ENCODE measurements around the gene LAMTOR1.
A peak's percentile ranks its signal among the peaks of the same experiment; 100 is the strongest.
"Not testable (repeated sequence)": the region's sequence is repeated elsewhere in the genome, so short reads cannot be mapped to it uniquely, and the experiment has no call there.

The LAMTOR1 gene

GRCh38 chr11:72142543-72142942, 39.4 kb upstream of the LAMTOR1 start:
- not testable (repeated sequence) for H3K27ac ChIP-seq (ENCODE audit: low read length, poor library complexity, severe bottlenecking); H4K91ac ChIP-seq (ENCODE audit: low read length); H3K79me1 ChIP-seq (replicated peaks; ENCODE audit: low read length, poor library complexity, severe bottlenecking); H3K18ac ChIP-seq (ENCODE audit: low read depth in 1 of 2, low read length in 2 of 2); H3K4ac ChIP-seq (ENCODE audit: low read depth in 1 of 2, low read length in 2 of 2); H3K4me2 ChIP-seq (ENCODE audit: low read length, poor library complexity, severe bottlenecking); H3K27me3 ChIP-seq (ENCODE audit: control insufficient read depth in 1 of 2, insufficient read depth in 1 of 2, low read length in 2 of 2); H3K36me3 ChIP-seq (ENCODE audit: control insufficient read depth in 1 of 2, insufficient read depth in 2 of 2, low read depth in 1 of 2, low read length in 2 of 2); H2BK15ac ChIP-seq (ENCODE audit: low read depth, poor library complexity, severe bottlenecking); H3K9ac ChIP-seq (ENCODE audit: low read length); DNase-seq; H3K23ac ChIP-seq (ENCODE audit: low read length in 2 of 2); H3K14ac ChIP-seq (ENCODE audit: low read length in 2 of 2); H2BK12ac ChIP-seq (ENCODE audit: low read length in 2 of 2); H2BK5ac ChIP-seq (ENCODE audit: low read depth, low read length, poor library complexity, severe bottlenecking); H3K4me3 ChIP-seq (ENCODE audit: insufficient read depth in 1 of 2, low read depth in 1 of 2, low read length in 2 of 2); H3K4me1 ChIP-seq (ENCODE audit: control insufficient read depth, insufficient read depth, low read depth, low read length); H3K9me3 ChIP-seq (ENCODE audit: control insufficient read depth, low read length); H2AK5ac ChIP-seq (ENCODE audit: low read length, severe bottlenecking); H2AFZ ChIP-seq (ENCODE audit: low read depth, low read length); H4K8ac ChIP-seq (ENCODE audit: low read length); H2BK120ac ChIP-seq (ENCODE audit: low read depth, low read length)
- no CpG with 5 or more reads among the region's 1 CpG for WGBS

GRCh38 chr11:72142086-72142485, 39.0 kb upstream of the LAMTOR1 start:
- not testable (repeated sequence) for H3K9me3 ChIP-seq (ENCODE audit: control insufficient read depth, low read length); H3K4me2 ChIP-seq (ENCODE audit: low read length, poor library complexity, severe bottlenecking); H3K4me3 ChIP-seq (ENCODE audit: insufficient read depth in 1 of 2, low read depth in 1 of 2, low read length in 2 of 2); H2BK120ac ChIP-seq (ENCODE audit: low read depth, low read length); H3K36me3 ChIP-seq (ENCODE audit: control insufficient read depth in 1 of 2, insufficient read depth in 2 of 2, low read depth in 1 of 2, low read length in 2 of 2); DNase-seq; H3K4ac ChIP-seq (ENCODE audit: low read depth in 1 of 2, low read length in 2 of 2); H3K27ac ChIP-seq (ENCODE audit: low read length, poor library complexity, severe bottlenecking); H2BK5ac ChIP-seq (ENCODE audit: low read depth, low read length, poor library complexity, severe bottlenecking); H2BK15ac ChIP-seq (ENCODE audit: low read depth, poor library complexity, severe bottlenecking); H2AFZ ChIP-seq (ENCODE audit: low read depth, low read length); H2AK5ac ChIP-seq (ENCODE audit: low read length, severe bottlenecking); H3K23ac ChIP-seq (ENCODE audit: low read length in 2 of 2); H3K4me1 ChIP-seq (ENCODE audit: control insufficient read depth, insufficient read depth, low read depth, low read length); H4K8ac ChIP-seq (ENCODE audit: low read length); H3K14ac ChIP-seq (ENCODE audit: low read length in 2 of 2); H3K27me3 ChIP-seq (ENCODE audit: control insufficient read depth in 1 of 2, insufficient read depth in 1 of 2, low read length in 2 of 2); H2BK12ac ChIP-seq (ENCODE audit: low read length in 2 of 2); H3K18ac ChIP-seq (ENCODE audit: low read depth in 1 of 2, low read length in 2 of 2); H4K91ac ChIP-seq (ENCODE audit: low read length); H3K79me1 ChIP-seq (replicated peaks; ENCODE audit: low read length, poor library complexity, severe bottlenecking)
- peak overlapping the region; percentile 61 for H3K9ac ChIP-seq (ENCODE audit: low read length)
- no CpG with 5 or more reads among the region's 1 CpG for WGBS

GRCh38 chr11:72141066-72141465, 38.0 kb upstream of the LAMTOR1 start:
- no peak overlapping the region for H2AFZ ChIP-seq (ENCODE audit: low read depth, low read length)
- no peaks in the 10 kb centered on the region for H3K79me1 ChIP-seq (replicated peaks; ENCODE audit: low read length, poor library complexity, severe bottlenecking)
- no peak overlapping the region for H3K18ac ChIP-seq (ENCODE audit: low read depth in 1 of 2, low read length in 2 of 2)
- no peak overlapping the region for H2BK15ac ChIP-seq (ENCODE audit: low read depth, poor library complexity, severe bottlenecking)
- peak overlapping the region; percentile 61 for H3K9ac ChIP-seq (ENCODE audit: low read length)
- WGBS: 53% methylated on average over 2 of the region's 3 CpGs
- H3K4me2 ChIP-seq (ENCODE audit: low read length, poor library complexity, severe bottlenecking): no peak overlapping the region
- peaks cover 0 to 11% of the 10 kb centered on the region in 2 experiments for H3K36me3 ChIP-seq (ENCODE audit: control insufficient read depth in 1 of 2, insufficient read depth in 2 of 2, low read depth in 1 of 2, low read length in 2 of 2)
- no peak overlapping the region for H3K23ac ChIP-seq (ENCODE audit: low read length in 2 of 2)
- H3K4ac ChIP-seq (ENCODE audit: low read depth in 1 of 2, low read length in 2 of 2): no peak overlapping the region
- H2BK5ac ChIP-seq (ENCODE audit: low read depth, low read length, poor library complexity, severe bottlenecking): no peak overlapping the region
- no peak overlapping the region for H4K8ac ChIP-seq (ENCODE audit: low read length)
- H3K4me1 ChIP-seq (ENCODE audit: control insufficient read depth, insufficient read depth, low read depth, low read length): peaks cover 2% of the 10 kb centered on the region
- no peak overlapping the region for H3K27ac ChIP-seq (ENCODE audit: low read length, poor library complexity, severe bottlenecking)
- peak; percentile 27 for DNase-seq
- H2AK5ac ChIP-seq (ENCODE audit: low read length, severe bottlenecking): no peak overlapping the region
- H3K4me3 ChIP-seq (ENCODE audit: insufficient read depth in 1 of 2, low read depth in 1 of 2, low read length in 2 of 2): peak overlapping the region in 1 of 2 experiments; percentile 29
- no peak overlapping the region for H4K91ac ChIP-seq (ENCODE audit: low read length)
- H2BK120ac ChIP-seq (ENCODE audit: low read depth, low read length): no peak overlapping the region
- H3K9me3 ChIP-seq (ENCODE audit: control insufficient read depth, low read length): peaks cover 4% of the 10 kb centered on the region
- no peak overlapping the region for H2BK12ac ChIP-seq (ENCODE audit: low read length in 2 of 2)
- no peaks in the 10 kb centered on the region for H3K27me3 ChIP-seq (ENCODE audit: control insufficient read depth in 1 of 2, insufficient read depth in 1 of 2, low read length in 2 of 2)
- no peak overlapping the region for H3K14ac ChIP-seq (ENCODE audit: low read length in 2 of 2)

GRCh38 chr11:72140661-72141060, 37.6 kb upstream of the LAMTOR1 start:
- no peak overlapping the region for H3K18ac ChIP-seq (ENCODE audit: low read depth in 1 of 2, low read length in 2 of 2)
- H4K91ac ChIP-seq (ENCODE audit: low read length): no peak overlapping the region
- H2BK15ac ChIP-seq (ENCODE audit: low read depth, poor library complexity, severe bottlenecking): no peak overlapping the region
- no peaks in the 10 kb centered on the region for H3K27me3 ChIP-seq (ENCODE audit: control insufficient read depth in 1 of 2, insufficient read depth in 1 of 2, low read length in 2 of 2)
- H2BK5ac ChIP-seq (ENCODE audit: low read depth, low read length, poor library complexity, severe bottlenecking): no peak overlapping the region
- peak overlapping the region; percentile 33 for H3K9ac ChIP-seq (ENCODE audit: low read length)
- peaks cover 5% of the 10 kb centered on the region for H3K4me1 ChIP-seq (ENCODE audit: control insufficient read depth, insufficient read depth, low read depth, low read length)
- H3K4ac ChIP-seq (ENCODE audit: low read depth in 1 of 2, low read length in 2 of 2): no peak overlapping the region
- H3K79me1 ChIP-seq (replicated peaks; ENCODE audit: low read length, poor library complexity, severe bottlenecking): no peaks in the 10 kb centered on the region
- H2BK120ac ChIP-seq (ENCODE audit: low read depth, low read length): no peak overlapping the region
- no peak overlapping the region for H3K27ac ChIP-seq (ENCODE audit: low read length, poor library complexity, severe bottlenecking)
- H3K23ac ChIP-seq (ENCODE audit: low read length in 2 of 2): no peak overlapping the region
- no peak overlapping the region for H2BK12ac ChIP-seq (ENCODE audit: low read length in 2 of 2)
- no peak overlapping the region for H2AFZ ChIP-seq (ENCODE audit: low read depth, low read length)
- H2AK5ac ChIP-seq (ENCODE audit: low read length, severe bottlenecking): no peak overlapping the region
- no peak for DNase-seq
- H3K9me3 ChIP-seq (ENCODE audit: control insufficient read depth, low read length): peaks cover 4% of the 10 kb centered on the region
- H3K4me3 ChIP-seq (ENCODE audit: insufficient read depth in 1 of 2, low read depth in 1 of 2, low read length in 2 of 2): no peak overlapping the region
- no peak overlapping the region for H3K4me2 ChIP-seq (ENCODE audit: low read length, poor library complexity, severe bottlenecking)
- H3K36me3 ChIP-seq (ENCODE audit: control insufficient read depth in 1 of 2, insufficient read depth in 2 of 2, low read depth in 1 of 2, low read length in 2 of 2): peaks cover 0 to 13% of the 10 kb centered on the region in 2 experiments
- 100% methylated on average over 2 of the region's 2 CpGs for WGBS
- H4K8ac ChIP-seq (ENCODE audit: low read length): no peak overlapping the region
- H3K14ac ChIP-seq (ENCODE audit: low read length in 2 of 2): no peak overlapping the region
